HTERT RPE-1 (cell line): ENCODE measurements around the gene FGFR1OP2.
"Not testable (repeated sequence)": the region's sequence is repeated elsewhere in the genome, so short reads cannot be mapped to it uniquely, and the experiment has no call there.

Experiments used
- in situ Hi-C: fragments of 300-500 bp; cut with MboI; formaldehyde crosslinking; loops from 4 replicates; pipeline ENCODE4 v1.14.3; 2020; ENCODE audit warnings: low sequenced_read_pairs

Gene FGFR1OP2

GRCh38 chr12:26937863-26938700, at the start of gene FGFR1OP2, which contains the start of gene INTS13:
FGFR1OP2 (plus strand) TSS chr12:26938470; CDS start chr12:26954159, 15,689 bp downstream.
INTS13 (minus strand) TSS chr12:26937981; CDS start chr12:26936803, 1,178 bp downstream.
- in situ Hi-C loops: no loop called here

GRCh38 chr12:26890784-26891183, 47.5 kb upstream of the FGFR1OP2 start:
- in situ Hi-C loops: no loop called here

- in situ Hi-C loops: no loop called here
Measured at GRCh38 chr12:26891704-26892103, 46.6 kb upstream of the FGFR1OP2 start.

GRCh38 chr12:26895672-26896071, 42.6 kb upstream of the FGFR1OP2 start:
- in situ Hi-C loops: no loop called here

GRCh38 chr12:26896913-26897312, 41.4 kb upstream of the FGFR1OP2 start:
- in situ Hi-C loops: no loop called here

- in situ Hi-C loops: not testable (repeated sequence)
Measured at GRCh38 chr12:26903396-26903795, 34.9 kb upstream of the FGFR1OP2 start.

GRCh38 chr12:26906024-26906423, 32.2 kb upstream of the FGFR1OP2 start:
- in situ Hi-C loops: no loop called here

GRCh38 chr12:26906704-26907103, 31.6 kb upstream of the FGFR1OP2 start:
- in situ Hi-C loops: no loop called here

GRCh38 chr12:26918321-26919215, 19.7 kb upstream of the FGFR1OP2 start:
- in situ Hi-C loops: no loop called here

- in situ Hi-C loops: no loop called here
Measured at GRCh38 chr12:26919216-26919555, 19.1 kb upstream of the FGFR1OP2 start.

GRCh38 chr12:26921886-26922285, 16.4 kb upstream of the FGFR1OP2 start:
- in situ Hi-C loops: no loop called here

GRCh38 chr12:26928661-26929060, 9.6 kb upstream of the FGFR1OP2 start:
- in situ Hi-C loops: no loop called here

GRCh38 chr12:26929590-26929989, 8.7 kb upstream of the FGFR1OP2 start:
- in situ Hi-C loops: no loop called here

- in situ Hi-C loops: no loop called here
Measured at GRCh38 chr12:26935636-26936378, 2.5 kb upstream of the FGFR1OP2 start.

GRCh38 chr12:26936559-26937442, 1.5 kb upstream of the FGFR1OP2 start:
- in situ Hi-C loops: no loop called here

GRCh38 chr12:26937443-26937862, 817 bp upstream of the FGFR1OP2 start:
- in situ Hi-C loops: no loop called here

GRCh38 chr12:26938701-26939062, 412 bp downstream of the FGFR1OP2 start:
- in situ Hi-C loops: no loop called here

GRCh38 chr12:26939192-26939832, 1.0 kb downstream of the FGFR1OP2 start:
- in situ Hi-C loops: no loop called here

GRCh38 chr12:26939953-26940352, 1.7 kb downstream of the FGFR1OP2 start:
- in situ Hi-C loops: no loop called here
